Endothelial cell (in vitro differentiated cells): ENCODE data around the gene PTPRN2. TPM values are rescaled to one million over a fixed set of nuclear protein-coding genes. Genes with fewer than 3 reads are reported as not detected.

Source experiments
- DNase-seq: peaks from one replicate; pipeline ENCODE4 v3.0.0; 2021; ENCODE audit warnings: low spot score
- H3K27ac Mint-ChIP-seq: one replicate; pipeline ENCODE4 v1.8.0; 2021; ENCODE audit warnings: mixed read lengths, inconsistent platforms; ENCODE audit not compliant: unreplicated experiment
- H3K27me3 Mint-ChIP-seq: one replicate; pipeline ENCODE4 v1.8.0; 2021; ENCODE audit warnings: mild to moderate bottlenecking, moderate library complexity, mixed read lengths, inconsistent platforms; ENCODE audit not compliant: unreplicated experiment
- H3K36me3 Mint-ChIP-seq: one replicate; pipeline ENCODE4 v1.8.0; 2021; ENCODE audit warnings: mild to moderate bottlenecking, low read depth, mixed read lengths, inconsistent platforms; ENCODE audit not compliant: unreplicated experiment
- H3K4me1 Mint-ChIP-seq: one replicate; pipeline ENCODE4 v1.8.0; 2021; ENCODE audit warnings: mild to moderate bottlenecking, mixed read lengths, inconsistent platforms; ENCODE audit not compliant: unreplicated experiment
- H3K4me3 Mint-ChIP-seq: one replicate; pipeline ENCODE4 v1.8.0; 2021; ENCODE audit warnings: mild to moderate bottlenecking, mixed read lengths, inconsistent platforms; ENCODE audit not compliant: unreplicated experiment
- H3K9me3 Mint-ChIP-seq: one replicate; pipeline ENCODE4 v1.8.0; 2021; ENCODE audit warnings: mixed read lengths, inconsistent platforms; ENCODE audit not compliant: unreplicated experiment
- CTCF ChIP-seq: fragments of 200-600 bp; sonication (generic); IDR thresholded peaks from one replicate; pipeline ENCODE4 v1.5.0; 2021; ENCODE audit warnings: antibody characterized with exemption; ENCODE audit not compliant: unreplicated experiment
- total RNA-seq: library from RNA; stranded (reverse); fragmentation: NEBNext Ultra II Directional; extraction: Animal tissue kit (Norgen Biotek cat#: 25700); gene quantifications from one replicate; pipeline ENCODE4 v1.2.1, GENCODE V29; 2021; ENCODE audit not compliant: unreplicated experiment

PTPRN2 gene
- total RNA-seq, 1 donor from 2014 or later: 0.18 TPM

- Mint-ChIP-seq H3K4me1 (no peaks in the 10 kb centered on the region), H3K27me3 (peaks cover 10% of the 10 kb centered on the region), H3K9me3 (peaks cover 39% of the 10 kb centered on the region), H3K27ac (no peak overlapping the region), H3K36me3 (peaks cover 30% of the 10 kb centered on the region), H3K4me3 (no peak overlapping the region)
- no peak for TF ChIP-seq CTCF
- no peak for DNase-seq
Measured at GRCh38 chr7:158259141-158259540, 328.5 kb downstream of the PTPRN2 start.

- Mint-ChIP-seq H3K4me3 (no peak overlapping the region), H3K27me3 (peaks cover 10% of the 10 kb centered on the region), H3K36me3 (peaks cover 26% of the 10 kb centered on the region), H3K27ac (no peak overlapping the region), H3K9me3 (peaks cover 34% of the 10 kb centered on the region), H3K4me1 (no peaks in the 10 kb centered on the region)
- no peak for TF ChIP-seq CTCF
- DNase-seq: no peak
Measured at GRCh38 chr7:158258411-158259130, 329.1 kb downstream of the PTPRN2 start.

GRCh38 chr7:158257516-158258410 is 329.9 kb downstream of the PTPRN2 start:
- H3K36me3 Mint-ChIP-seq: peaks cover 30% of the 10 kb centered on the region
- no peak overlapping the region for H3K4me3 Mint-ChIP-seq
- no peaks in the 10 kb centered on the region for H3K4me1 Mint-ChIP-seq
- H3K27me3 Mint-ChIP-seq: peaks cover 10% of the 10 kb centered on the region
- H3K9me3 Mint-ChIP-seq: peaks cover 41% of the 10 kb centered on the region
- no peak for TF ChIP-seq CTCF
- no peak for DNase-seq
- H3K27ac Mint-ChIP-seq: no peak overlapping the region

GRCh38 chr7:158257001-158257400 is 330.6 kb downstream of the PTPRN2 start:
- no peak overlapping the region for H3K27ac Mint-ChIP-seq
- no peak for DNase-seq
- H3K27me3 Mint-ChIP-seq: peaks cover 10% of the 10 kb centered on the region
- H3K4me3 Mint-ChIP-seq: no peak overlapping the region
- peaks cover 45% of the 10 kb centered on the region for H3K9me3 Mint-ChIP-seq
- no peaks in the 10 kb centered on the region for H3K4me1 Mint-ChIP-seq
- H3K36me3 Mint-ChIP-seq: peaks cover 31% of the 10 kb centered on the region
- TF ChIP-seq CTCF: no peak
